ENCODE results near the gene EFNB1.

The EFNB1 gene

GRCh38 chrX:68827848-68828624 lies 785 bp upstream of the EFNB1 start:
- DNase-seq, result peak; percentile 40

GRCh38 chrX:68829582-68830418 lies 979 bp downstream of the EFNB1 start:
- DNase-seq, result no peak

- no peak for DNase-seq
These were observed 1.9 kb downstream of the EFNB1 start for GRCh38 chrX:68830419-68831404.

- no peak for DNase-seq
These were observed 2.7 kb downstream of the EFNB1 start for GRCh38 chrX:68831405-68832100.

- no peak for DNase-seq
These were observed 3.2 kb downstream of the EFNB1 start for GRCh38 chrX:68832101-68832416.

- DNase-seq, result no peak
These were observed 4.0 kb downstream of the EFNB1 start for GRCh38 chrX:68832516-68833447.

- no peak for DNase-seq
These were observed 4.6 kb downstream of the EFNB1 start for GRCh38 chrX:68833448-68833805.

- DNase-seq, result no peak
These were observed 5.1 kb downstream of the EFNB1 start for GRCh38 chrX:68833855-68834331.

GRCh38 chrX:68834371-68835103 lies 5.7 kb downstream of the EFNB1 start:
- no peak for DNase-seq

- no peak for DNase-seq
These were observed 6.3 kb downstream of the EFNB1 start for GRCh38 chrX:68835104-68835442.

GRCh38 chrX:68835468-68835867 lies 6.6 kb downstream of the EFNB1 start:
- no peak for DNase-seq

- DNase-seq, result no peak
These were observed 8.3 kb downstream of the EFNB1 start for GRCh38 chrX:68837119-68837518.

- no peak for DNase-seq
These were observed 9.7 kb downstream of the EFNB1 start for GRCh38 chrX:68838571-68838910.

- DNase-seq, result no peak
These were observed 10.9 kb downstream of the EFNB1 start for GRCh38 chrX:68839771-68840170.

- DNase-seq, result no peak
These were observed 11.4 kb downstream of the EFNB1 start for GRCh38 chrX:68840256-68840655.

- DNase-seq, result no peak
These were observed 12.6 kb downstream of the EFNB1 start for GRCh38 chrX:68841251-68842049.

- no peak for DNase-seq
These were observed 13.5 kb downstream of the EFNB1 start for GRCh38 chrX:68842351-68842750.

- DNase-seq, result no peak
These were observed 14.2 kb downstream of the EFNB1 start for GRCh38 chrX:68842781-68843581.

GRCh38 chrX:68843992-68844391 lies 15.2 kb downstream of the EFNB1 start:
- DNase-seq, result no peak

All from NK-92 treated with Interleukin-12 subunit alpha and Interleukin-12 subunit beta, amount 100 ng/mL, for 24 hours (cell line).